Activated CD4-positive, alpha-beta memory T cell treated with anti-CD3 and anti-CD28 coated beads, Interleukin-2, amount 10 ng/mL, durations not matched to agents 7 days and 5 days (primary cell): ENCODE measurements around the gene MMP7. TPM values are rescaled to one million over a fixed set of nuclear protein-coding genes. Genes with fewer than 3 reads are reported as not detected.

Experiments used
- CTCF ChIA-PET: fragments of 350-600 bp; sonication (Branson Sonifier 250); formaldehyde crosslinking; loops from one replicate; lab custom pipeline; 2021; ENCODE audit warnings: antibody characterized with exemption, inconsistent platforms; lab: Charles Lee
- POLR2A ChIA-PET: fragments of 350-600 bp; sonication (Branson Sonifier 250); formaldehyde crosslinking; loops from one replicate; lab custom pipeline; 2021; ENCODE audit warnings: antibody characterized with exemption; lab: Charles Lee
- DNase-seq: peaks from one replicate; pipeline ENCODE4 v3.0.0-alpha.2; 2020
- H3K27ac Mint-ChIP-seq: one replicate; pipeline ENCODE4 v1.8.0; 2021; ENCODE audit warnings: mild to moderate bottlenecking, mixed read lengths
- H3K27me3 Mint-ChIP-seq: one replicate; pipeline ENCODE4 v1.8.0; 2021; ENCODE audit warnings: mixed read lengths
- H3K36me3 Mint-ChIP-seq: one replicate; pipeline ENCODE4 v1.8.0; 2021; ENCODE audit warnings: low read depth, mixed read lengths
- H3K4me1 Mint-ChIP-seq: one replicate; pipeline ENCODE4 v1.8.0; 2021; ENCODE audit warnings: mixed read lengths
- H3K4me3 Mint-ChIP-seq: one replicate; pipeline ENCODE4 v1.8.0; 2021; ENCODE audit warnings: mild to moderate bottlenecking, mixed read lengths
- H3K9me3 Mint-ChIP-seq: one replicate; pipeline ENCODE4 v1.8.0; 2021; ENCODE audit warnings: mixed read lengths
- total RNA-seq, 2 experiments: library from RNA; stranded (reverse); gene quantifications; one replicate each; pipeline ENCODE4 v1.2.3, GENCODE V29; 2021

Gene MMP7, protein sequence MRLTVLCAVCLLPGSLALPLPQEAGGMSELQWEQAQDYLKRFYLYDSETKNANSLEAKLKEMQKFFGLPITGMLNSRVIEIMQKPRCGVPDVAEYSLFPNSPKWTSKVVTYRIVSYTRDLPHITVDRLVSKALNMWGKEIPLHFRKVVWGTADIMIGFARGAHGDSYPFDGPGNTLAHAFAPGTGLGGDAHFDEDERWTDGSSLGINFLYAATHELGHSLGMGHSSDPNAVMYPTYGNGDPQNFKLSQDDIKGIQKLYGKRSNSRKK
- not detected for total RNA-seq

DNA sequence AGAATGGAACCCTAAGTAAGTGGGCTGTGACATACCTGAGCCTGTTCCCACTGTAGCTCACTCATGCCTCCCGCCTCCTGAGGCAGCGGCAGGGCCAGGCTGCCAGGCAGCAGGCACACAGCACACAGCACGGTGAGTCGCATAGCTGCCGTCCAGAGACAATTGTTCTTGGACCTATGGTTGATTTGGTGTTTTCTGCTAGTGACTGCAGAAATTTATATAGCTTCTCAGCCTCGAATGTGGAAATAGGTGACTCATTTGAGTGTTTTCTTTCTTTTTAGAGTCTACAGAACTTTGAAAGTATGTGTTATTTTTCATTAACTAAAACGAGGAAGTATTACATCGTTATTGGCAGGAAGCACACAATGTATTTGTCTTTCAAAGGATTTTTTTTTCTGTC, at the start of gene MMP7:
Gene MMP7, minus strand, starts transcription at position 190 of the 400 bp plus-strand sequence. Its CDS starts 47 bp downstream, at position 143.
- H3K27ac Mint-ChIP-seq, result no peak within 1 kb of the TSS
- no peak within 1 kb of the TSS for H3K4me3 Mint-ChIP-seq
- CTCF ChIA-PET, result no interaction called here
- no peaks in the 10 kb centered on the region for H3K36me3 Mint-ChIP-seq
- no peak for DNase-seq
- POLR2A ChIA-PET, result no interaction called here
- peaks cover 15% of the 10 kb centered on the region for H3K27me3 Mint-ChIP-seq
- no peaks in the 10 kb centered on the region for H3K4me1 Mint-ChIP-seq
- no peaks in the 10 kb centered on the region for H3K9me3 Mint-ChIP-seq

DNA sequence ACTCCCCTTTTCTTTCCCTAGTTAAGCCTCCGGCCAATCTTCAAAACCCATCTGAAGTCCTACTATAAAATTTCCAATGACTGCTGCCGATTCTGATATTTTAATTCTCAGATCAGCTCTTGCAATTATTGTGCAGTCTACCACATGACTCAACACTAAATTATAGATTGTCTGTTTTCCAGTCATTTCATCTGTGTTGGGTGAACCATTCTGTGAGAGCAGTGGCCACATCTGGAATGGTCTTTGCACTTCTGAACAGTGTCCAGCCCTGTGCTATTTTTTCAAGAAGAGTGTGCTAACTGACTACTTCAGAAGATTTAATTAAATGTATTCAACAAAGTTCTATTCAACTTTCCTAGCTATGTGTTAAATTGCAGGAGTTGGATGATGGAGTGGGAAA, 47.2 kb upstream of the MMP7 start:
- Mint-ChIP-seq H3K27me3 (no peaks in the 10 kb centered on the region), H3K4me3 (no peak overlapping the region), H3K9me3 (no peaks in the 10 kb centered on the region), H3K27ac (no peak overlapping the region), H3K4me1 (peaks cover 18% of the 10 kb centered on the region), H3K36me3 (no peaks in the 10 kb centered on the region)
- DNase-seq, result no peak
- CTCF ChIA-PET, result interaction anchor here (1.5 kb wide), 1 partner anchor 284 kb away, joined by 5 read pairs; no protein-coding TSS in a partner anchor
- POLR2A ChIA-PET, result interaction anchor here (1.2 kb wide), 1 partner anchor 18 kb away, joined by 4 read pairs; no protein-coding TSS in a partner anchor

DNA sequence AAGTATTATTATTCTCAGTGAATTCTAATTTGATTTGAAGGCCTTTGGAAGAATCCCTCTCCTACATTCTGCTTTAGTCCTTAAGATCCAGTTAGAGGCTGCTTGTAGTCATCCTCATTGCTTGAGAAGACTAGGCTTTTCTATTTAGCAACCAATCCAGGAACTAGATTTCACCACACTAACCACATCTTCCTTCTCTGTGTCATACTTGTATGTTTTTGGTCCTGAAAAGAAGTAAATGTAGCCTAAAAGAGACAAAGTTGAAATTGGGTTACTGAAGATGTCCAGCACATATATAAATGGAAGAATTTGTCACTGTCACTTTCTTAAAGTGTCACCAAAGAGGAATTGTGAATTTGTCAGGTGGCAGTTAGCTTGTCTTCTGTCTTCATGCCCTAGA, 46.6 kb upstream of the MMP7 start:
- ChIA-PET CTCF (interaction anchor here (1.5 kb wide), 1 partner anchor 283 kb away, joined by 5 read pairs; no protein-coding TSS in a partner anchor), POLR2A (interaction anchor here (1.2 kb wide), 1 partner anchor 18 kb away, joined by 4 read pairs; no protein-coding TSS in a partner anchor)
- DNase-seq, result no peak
- Mint-ChIP-seq H3K4me3 (no peak overlapping the region), H3K9me3 (no peaks in the 10 kb centered on the region), H3K36me3 (no peaks in the 10 kb centered on the region), H3K27me3 (no peaks in the 10 kb centered on the region), H3K27ac (no peak overlapping the region), H3K4me1 (peaks cover 18% of the 10 kb centered on the region)

DNA sequence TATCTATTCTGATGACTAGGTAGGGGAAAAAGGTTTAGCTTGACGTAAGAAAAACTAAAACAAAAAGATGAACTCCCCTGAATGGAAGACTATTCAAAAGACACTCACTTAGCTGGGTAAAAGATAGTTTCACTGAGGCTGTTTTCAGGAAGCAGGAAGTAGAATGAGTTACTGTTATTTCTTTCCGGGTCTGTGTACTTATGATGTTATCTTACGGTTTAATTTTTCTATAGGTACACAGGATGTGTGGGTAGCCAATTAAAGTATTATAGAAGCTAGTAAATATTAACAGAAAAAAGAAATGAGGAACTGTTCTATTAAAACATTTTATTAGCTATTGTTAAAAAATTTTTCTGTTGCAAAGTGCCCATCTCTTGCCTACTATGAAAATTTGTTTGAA, 45.8 kb upstream of the MMP7 start:
- POLR2A ChIA-PET, result no interaction called here
- peaks cover 18% of the 10 kb centered on the region for H3K4me1 Mint-ChIP-seq
- no peak overlapping the region for H3K4me3 Mint-ChIP-seq
- no peak overlapping the region for H3K27ac Mint-ChIP-seq
- CTCF ChIA-PET, result interaction anchor here (1.2 kb wide), 1 partner anchor 282 kb away, joined by 3 read pairs; no protein-coding TSS in a partner anchor
- no peaks in the 10 kb centered on the region for H3K27me3 Mint-ChIP-seq
- H3K36me3 Mint-ChIP-seq, result no peaks in the 10 kb centered on the region
- DNase-seq, result no peak
- H3K9me3 Mint-ChIP-seq, result peaks cover 4% of the 10 kb centered on the region

DNA sequence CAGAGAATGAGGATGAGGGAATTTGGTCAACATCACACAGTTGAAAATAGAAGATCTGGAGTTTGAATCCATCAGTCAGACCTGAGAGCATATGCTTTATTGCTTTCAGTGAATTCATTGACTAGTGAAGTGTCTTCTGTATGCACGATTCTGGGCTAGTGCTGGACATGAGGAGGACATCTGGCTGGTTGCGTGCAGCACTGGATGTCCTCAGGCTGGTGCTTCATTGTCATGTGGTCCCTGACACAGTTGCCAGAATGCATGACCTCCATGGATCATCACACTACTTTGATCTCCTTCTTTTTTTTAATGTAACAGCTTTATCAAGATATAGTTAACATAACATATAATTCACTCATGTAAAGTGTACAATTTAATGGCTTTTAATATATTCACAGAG, 44.5 kb upstream of the MMP7 start:
- no peak for DNase-seq
- Mint-ChIP-seq H3K4me1 (peaks cover 18% of the 10 kb centered on the region), H3K9me3 (peaks cover 4% of the 10 kb centered on the region), H3K36me3 (no peaks in the 10 kb centered on the region), H3K27ac (no peak overlapping the region), H3K4me3 (no peak overlapping the region), H3K27me3 (peaks cover 2% of the 10 kb centered on the region)
- ChIA-PET CTCF (no interaction called here), POLR2A (no interaction called here)

DNA sequence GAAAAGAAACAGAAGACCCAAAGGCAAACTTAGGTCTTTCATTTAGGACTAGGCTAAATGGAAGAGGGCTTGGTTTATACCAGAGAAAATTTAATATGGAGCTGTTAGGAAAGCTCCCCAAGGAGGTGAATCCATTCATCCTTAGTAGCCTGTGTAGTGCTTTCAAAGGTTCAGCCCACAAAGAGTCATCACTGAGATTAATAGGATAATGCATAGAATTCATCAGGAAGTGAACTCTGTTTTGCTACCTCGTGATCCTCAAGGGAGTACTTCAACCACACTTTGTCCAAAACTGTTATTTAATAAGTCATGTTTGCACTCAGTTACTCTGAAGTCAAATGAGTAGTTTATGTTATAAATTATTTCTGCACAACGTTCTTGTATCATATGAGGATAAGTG, 43.3 kb upstream of the MMP7 start:
- H3K4me1 Mint-ChIP-seq, result peaks cover 18% of the 10 kb centered on the region
- H3K27me3 Mint-ChIP-seq, result peaks cover 9% of the 10 kb centered on the region
- H3K27ac Mint-ChIP-seq, result no peak overlapping the region
- ChIA-PET POLR2A (no interaction called here), CTCF (no interaction called here)
- peaks cover 7% of the 10 kb centered on the region for H3K9me3 Mint-ChIP-seq
- no peak for DNase-seq
- no peak overlapping the region for H3K4me3 Mint-ChIP-seq
- peaks cover 3% of the 10 kb centered on the region for H3K36me3 Mint-ChIP-seq

DNA sequence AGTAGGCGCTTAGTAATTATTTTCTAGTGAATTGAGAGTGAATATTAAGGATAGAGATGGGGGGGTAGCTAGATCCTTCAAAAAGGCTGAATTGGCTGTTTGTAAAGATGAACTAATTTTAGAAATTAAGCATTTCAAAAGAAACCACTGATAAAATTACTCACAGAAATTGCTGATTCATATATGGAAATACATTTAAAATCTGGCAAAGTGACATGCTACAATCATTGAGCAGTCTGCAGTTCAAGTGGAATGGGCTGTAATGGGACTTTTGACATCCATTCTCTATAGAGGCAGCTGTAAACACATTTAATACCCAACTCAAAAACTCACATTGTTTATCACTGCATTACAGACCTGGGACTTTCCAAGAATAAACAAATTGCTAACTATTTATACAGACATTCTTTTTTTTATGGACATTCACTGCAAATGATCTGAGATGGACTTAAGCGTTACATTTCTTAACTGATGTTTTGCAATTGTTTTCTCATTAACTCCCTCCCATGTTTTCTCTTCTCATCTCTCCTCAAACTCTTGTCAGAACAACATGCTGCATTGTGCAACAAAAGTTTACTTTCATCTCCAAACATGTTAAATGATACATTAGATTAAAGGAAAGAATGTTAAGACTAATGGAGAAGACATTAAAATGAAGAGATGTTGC, 42.1 kb upstream of the MMP7 start:
- H3K27ac Mint-ChIP-seq, result no peak overlapping the region
- H3K4me1 Mint-ChIP-seq, result peaks cover 17% of the 10 kb centered on the region
- ChIA-PET POLR2A (interaction anchor here (1.4 kb wide), 1 partner anchor 12 kb away, joined by 4 read pairs; no protein-coding TSS in a partner anchor), CTCF (no interaction called here)
- H3K27me3 Mint-ChIP-seq, result peaks cover 9% of the 10 kb centered on the region
- no peak overlapping the region for H3K4me3 Mint-ChIP-seq
- H3K9me3 Mint-ChIP-seq, result peaks cover 17% of the 10 kb centered on the region
- no peak for DNase-seq
- H3K36me3 Mint-ChIP-seq, result peaks cover 7% of the 10 kb centered on the region

DNA sequence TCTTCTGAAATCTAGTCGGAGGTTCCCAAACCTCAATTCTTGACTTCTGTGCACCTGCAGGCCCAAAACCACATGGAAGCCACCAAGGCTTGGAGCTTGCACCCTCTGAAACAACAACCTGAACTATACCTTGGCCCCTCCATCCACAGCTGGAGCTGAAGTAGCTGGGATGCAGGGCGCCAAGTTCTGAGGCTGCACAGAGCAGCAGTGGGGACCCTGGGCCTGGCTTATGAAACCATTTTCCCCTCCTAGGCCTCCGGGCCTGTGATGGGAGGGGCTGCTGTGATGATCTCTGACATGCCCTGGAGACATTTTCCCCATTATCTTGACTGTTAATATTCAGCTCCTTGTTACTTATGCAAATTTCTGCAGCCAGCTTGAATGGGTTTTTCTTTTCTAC, 38.3 kb upstream of the MMP7 start:
- Mint-ChIP-seq H3K27me3 (peaks cover 16% of the 10 kb centered on the region), H3K36me3 (peaks cover 16% of the 10 kb centered on the region), H3K9me3 (peaks cover 28% of the 10 kb centered on the region), H3K4me3 (no peak overlapping the region), H3K4me1 (peaks cover 1% of the 10 kb centered on the region), H3K27ac (no peak overlapping the region)
- no peak for DNase-seq
- CTCF ChIA-PET, result no interaction called here
- POLR2A ChIA-PET, result no interaction called here

DNA sequence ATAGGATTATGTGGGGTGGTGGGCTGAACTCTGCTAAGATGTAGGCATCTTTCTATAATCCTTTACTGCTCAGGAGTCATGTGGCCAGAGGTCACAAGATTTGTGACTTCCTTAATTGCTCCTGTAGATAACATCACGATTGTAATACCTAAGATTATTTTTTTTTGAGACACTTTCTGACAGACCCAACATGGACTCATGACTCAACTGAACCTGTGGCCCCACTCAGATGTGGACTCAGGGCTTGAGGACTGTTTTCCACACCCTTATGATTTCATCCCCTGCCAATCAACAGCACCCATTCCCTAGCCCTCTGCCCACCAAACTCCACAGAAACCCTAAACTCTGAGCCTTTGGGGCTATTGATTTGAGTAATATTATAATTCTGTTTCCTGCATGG, 35.6 kb upstream of the MMP7 start:
- POLR2A ChIA-PET, result no interaction called here
- H3K27me3 Mint-ChIP-seq, result peaks cover 36% of the 10 kb centered on the region
- H3K4me3 Mint-ChIP-seq, result no peak overlapping the region
- DNase-seq, result no peak
- CTCF ChIA-PET, result no interaction called here
- H3K9me3 Mint-ChIP-seq, result peaks cover 24% of the 10 kb centered on the region
- H3K27ac Mint-ChIP-seq, result no peak overlapping the region
- H3K4me1 Mint-ChIP-seq, result peaks cover 17% of the 10 kb centered on the region
- H3K36me3 Mint-ChIP-seq, result peaks cover 16% of the 10 kb centered on the region

DNA sequence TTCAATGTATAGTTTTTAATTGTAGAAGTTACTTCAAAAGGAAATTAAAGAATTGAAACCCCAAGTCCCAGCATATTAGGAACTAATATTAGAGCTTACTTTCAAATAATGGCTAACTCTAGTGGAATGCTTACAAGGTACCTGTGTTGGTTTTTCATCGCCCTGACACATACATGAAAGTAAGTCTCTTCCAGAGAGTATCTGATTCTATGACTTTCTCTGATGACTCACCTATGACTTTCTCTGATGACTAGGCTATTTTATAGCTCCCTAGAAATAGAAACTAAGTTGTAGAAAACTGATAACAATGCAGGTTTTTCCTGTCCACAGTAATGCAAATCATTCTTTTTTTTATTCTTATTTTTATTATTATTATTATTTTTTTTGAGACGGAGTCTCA, 33.6 kb upstream of the MMP7 start:
- Mint-ChIP-seq H3K9me3 (peaks cover 21% of the 10 kb centered on the region), H3K27me3 (peaks cover 36% of the 10 kb centered on the region), H3K4me3 (no peak overlapping the region), H3K4me1 (peaks cover 35% of the 10 kb centered on the region), H3K36me3 (peaks cover 13% of the 10 kb centered on the region), H3K27ac (no peak overlapping the region)
- no peak for DNase-seq
- ChIA-PET POLR2A (no interaction called here), CTCF (interaction anchor here (0.9 to 1.0 kb wide), 2 partner anchors 65 to 174 kb away, joined by 3 read pairs; no protein-coding TSS in a partner anchor)

DNA sequence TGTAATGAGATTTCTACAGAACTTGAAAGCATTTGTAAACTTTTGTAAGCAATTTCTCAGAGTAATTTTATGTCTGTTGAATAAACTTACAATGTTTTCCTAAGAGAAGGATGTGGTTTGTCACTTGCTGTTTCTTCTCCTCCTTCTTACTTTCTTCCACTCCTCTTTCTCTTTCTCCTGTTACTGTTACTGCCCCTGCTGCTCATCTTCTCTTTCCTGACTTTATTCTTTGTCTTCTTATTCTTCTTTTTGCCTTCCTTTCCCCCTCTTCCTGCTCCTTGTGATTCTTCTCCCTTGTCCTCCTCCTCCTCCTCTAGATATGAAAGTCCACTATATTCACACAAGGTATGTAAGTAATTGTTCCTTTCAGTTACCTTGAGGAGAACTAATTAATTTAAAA, 31.1 kb upstream of the MMP7 start:
- H3K9me3 Mint-ChIP-seq, result peaks cover 6% of the 10 kb centered on the region
- no peak for DNase-seq
- peaks cover 36% of the 10 kb centered on the region for H3K4me1 Mint-ChIP-seq
- no peak overlapping the region for H3K27ac Mint-ChIP-seq
- H3K4me3 Mint-ChIP-seq, result no peak overlapping the region
- ChIA-PET CTCF (no interaction called here), POLR2A (no interaction called here)
- peaks cover 44% of the 10 kb centered on the region for H3K27me3 Mint-ChIP-seq
- H3K36me3 Mint-ChIP-seq, result peaks cover 4% of the 10 kb centered on the region

DNA sequence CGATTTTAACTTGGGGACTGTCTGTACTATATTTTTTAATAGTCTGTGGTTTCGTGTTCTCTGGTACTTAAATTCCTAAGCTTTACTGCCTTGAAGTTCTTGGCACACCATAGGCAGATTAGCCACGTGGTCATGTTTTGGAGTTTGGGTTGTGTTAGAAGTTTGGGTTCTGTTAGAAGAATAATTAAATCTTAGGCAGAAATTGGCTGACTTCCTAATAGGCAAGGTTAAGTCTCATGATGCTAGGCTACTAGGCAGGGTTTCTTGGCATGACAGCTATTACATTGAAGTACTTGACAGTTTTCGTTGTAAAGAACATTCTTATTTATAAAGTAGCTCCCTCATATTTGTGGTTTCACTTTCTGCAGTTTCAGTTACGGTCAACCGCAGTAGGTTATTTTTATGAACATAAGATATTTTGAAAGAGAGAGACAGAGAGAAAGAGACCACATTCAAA, 30.0 kb upstream of the MMP7 start:
- ChIA-PET POLR2A (interaction anchor here (0.6 to 1.0 kb wide), 4 partner anchors 12 to 254 kb away, joined by 3 to 4 read pairs (median 4); no protein-coding TSS in a partner anchor), CTCF (interaction anchor here (0.6 to 0.7 kb wide), 2 partner anchors 61 to 272 kb away, joined by 3 read pairs; no protein-coding TSS in a partner anchor)
- Mint-ChIP-seq H3K9me3 (no peaks in the 10 kb centered on the region), H3K36me3 (no peaks in the 10 kb centered on the region), H3K27ac (peak overlapping the region; percentile 73), H3K4me3 (peak overlapping the region; percentile 57), H3K4me1 (peaks cover 36% of the 10 kb centered on the region), H3K27me3 (peaks cover 44% of the 10 kb centered on the region)
- no peak for DNase-seq

DNA sequence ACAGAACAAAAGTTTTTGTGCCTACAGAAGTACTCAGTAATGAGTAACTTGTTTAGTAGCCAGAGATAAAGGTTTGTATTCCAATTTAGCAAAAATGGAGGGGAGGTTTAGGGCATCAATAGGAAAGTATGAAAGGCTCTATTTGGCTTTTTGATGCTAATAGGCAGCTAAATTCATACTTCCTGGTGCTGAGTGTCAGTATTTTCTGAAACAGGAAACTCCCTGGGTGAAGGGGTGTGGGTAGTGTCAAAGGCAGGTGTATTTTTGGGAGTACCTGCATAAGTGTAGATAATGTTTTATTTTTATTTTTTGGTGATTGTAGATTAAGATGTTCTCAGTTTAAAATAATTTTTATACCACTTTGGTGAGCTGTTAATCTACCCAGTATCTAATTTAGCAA, 29.3 kb upstream of the MMP7 start:
- H3K4me1 Mint-ChIP-seq, result peaks cover 36% of the 10 kb centered on the region
- CTCF ChIA-PET, result interaction anchor here (1.0 kb wide), 1 partner anchor 218 kb away, joined by 3 read pairs; no protein-coding TSS in a partner anchor
- POLR2A ChIA-PET, result interaction anchor here (0.8 to 1.4 kb wide), 4 partner anchors 18 to 254 kb away, joined by 3 to 4 read pairs (median 4); no protein-coding TSS in a partner anchor
- no peaks in the 10 kb centered on the region for H3K36me3 Mint-ChIP-seq
- peak overlapping the region; percentile 57 for H3K27ac Mint-ChIP-seq
- H3K9me3 Mint-ChIP-seq, result no peaks in the 10 kb centered on the region
- no peak for DNase-seq
- H3K27me3 Mint-ChIP-seq, result peaks cover 48% of the 10 kb centered on the region
- H3K4me3 Mint-ChIP-seq, result no peak overlapping the region
